ENCODE results near the gene PRKAG2.

PRKAG2 gene

GRCh38 chr7:151895008-151895630, 18.2 kb upstream of the PRKAG2 start:
- no peak overlapping the region for H3K4me3 ChIP-seq (ENCODE audit: low read depth, low read length)
- no peak for DNase-seq (ENCODE audit: low read depth)
- TF ChIP-seq CTCF (IDR thresholded peaks at IDR 0.05; ENCODE audit: low read depth, low read length), result no peak
- TF ChIP-seq POLR2A (IDR thresholded peaks at IDR 0.05; ENCODE audit: extremely low read depth, insufficient read length), result no peak
- TF ChIP-seq MAX (IDR thresholded peaks at IDR 0.05; ENCODE audit: low read depth, low read length), result no peak
- no peak for TF ChIP-seq MYC (IDR thresholded peaks at IDR 0.05; ENCODE audit: low read depth, low read length)

- H3K4me3 ChIP-seq (ENCODE audit: low read depth, low read length), result no peak overlapping the region
- no peak for DNase-seq (ENCODE audit: low read depth)
- TF ChIP-seq POLR2A (IDR thresholded peaks at IDR 0.05; ENCODE audit: extremely low read depth, insufficient read length), result no peak
- no peak for TF ChIP-seq CTCF (IDR thresholded peaks at IDR 0.05; ENCODE audit: low read depth, low read length)
- no peak for TF ChIP-seq MAX (IDR thresholded peaks at IDR 0.05; ENCODE audit: low read depth, low read length)
- no peak for TF ChIP-seq MYC (IDR thresholded peaks at IDR 0.05; ENCODE audit: low read depth, low read length)
These were observed 17.4 kb upstream of the PRKAG2 start for GRCh38 chr7:151894111-151895007.

- TF ChIP-seq CTCF (IDR thresholded peaks at IDR 0.05; ENCODE audit: low read depth, low read length), result no peak
- TF ChIP-seq POLR2A (IDR thresholded peaks at IDR 0.05; ENCODE audit: extremely low read depth, insufficient read length), result no peak
- TF ChIP-seq MAX (IDR thresholded peaks at IDR 0.05; ENCODE audit: low read depth, low read length), result no peak
- TF ChIP-seq MYC (IDR thresholded peaks at IDR 0.05; ENCODE audit: low read depth, low read length), result no peak
- no peak for DNase-seq (ENCODE audit: low read depth)
- no peak overlapping the region for H3K4me3 ChIP-seq (ENCODE audit: low read depth, low read length)
These were observed 16.5 kb upstream of the PRKAG2 start for GRCh38 chr7:151893405-151893923.

DNA sequence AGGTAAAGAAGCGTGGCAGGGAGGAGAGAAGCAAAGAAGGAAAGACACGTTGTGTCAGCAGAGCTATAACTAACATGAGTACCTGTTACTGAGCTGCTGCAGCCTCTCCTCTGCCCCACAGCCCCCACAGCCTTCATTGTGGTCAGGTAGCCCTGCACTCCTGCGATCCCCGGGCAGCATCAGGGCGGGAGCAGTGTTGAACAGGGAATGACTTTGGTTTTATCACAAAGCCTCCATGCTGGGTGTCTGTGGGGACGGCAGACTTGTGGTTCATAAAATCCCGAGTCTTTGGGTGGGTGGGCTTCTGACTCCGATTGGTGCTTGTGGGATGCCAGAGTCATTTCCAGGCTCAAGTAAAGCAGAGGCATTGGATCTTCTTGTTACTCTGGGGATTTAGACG, 14.8 kb upstream of the PRKAG2 start:
- TF ChIP-seq MYC (IDR thresholded peaks at IDR 0.05; ENCODE audit: low read depth, low read length), result no peak
- TF ChIP-seq POLR2A (IDR thresholded peaks at IDR 0.05; ENCODE audit: extremely low read depth, insufficient read length), result no peak
- H3K4me3 ChIP-seq (ENCODE audit: low read depth, low read length), result no peak overlapping the region
- DNase-seq (ENCODE audit: low read depth), result no peak

DNA sequence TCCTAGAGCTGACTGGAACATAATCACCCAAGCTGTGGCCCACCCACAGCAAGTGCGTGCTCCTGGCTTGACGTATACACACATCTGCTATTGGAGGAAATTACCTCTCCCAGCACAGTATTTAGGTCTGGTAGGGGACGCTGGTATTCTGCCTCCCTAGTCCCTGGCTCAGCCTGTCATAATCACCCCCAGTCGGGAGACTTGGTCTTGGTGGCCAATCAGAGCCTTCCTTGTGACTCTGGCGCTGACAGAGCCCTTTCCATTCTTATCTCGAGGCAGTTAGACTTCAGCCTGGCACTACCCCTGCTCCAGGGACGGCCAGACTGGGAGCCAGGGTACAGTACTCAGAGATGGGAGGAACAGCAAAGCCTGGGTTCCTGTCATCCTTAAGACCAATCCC, 14.3 kb upstream of the PRKAG2 start:
- no peak overlapping the region for H3K4me3 ChIP-seq (ENCODE audit: low read depth, low read length)
- TF ChIP-seq MAX (IDR thresholded peaks at IDR 0.05; ENCODE audit: low read depth, low read length) (no peak), CTCF (IDR thresholded peaks at IDR 0.05; ENCODE audit: low read depth, low read length) (no peak), POLR2A (IDR thresholded peaks at IDR 0.05; ENCODE audit: extremely low read depth, insufficient read length) (no peak), MYC (IDR thresholded peaks at IDR 0.05; ENCODE audit: low read depth, low read length) (no peak)
- no peak for DNase-seq (ENCODE audit: low read depth)

All from NB4 (cell line).